Measurements from ENCODE around the gene DAPK1. TPM values are rescaled to one million over a fixed set of nuclear protein-coding genes. Genes with fewer than 3 reads are reported as not detected.
A peak's percentile ranks its signal among the peaks of the same experiment; 100 is the strongest.

Gene DAPK1
- polyA plus RNA-seq, 2 of the 4 experiments (the other 2 are of a cell fraction): 55.2 to 67.2 TPM

DNA sequence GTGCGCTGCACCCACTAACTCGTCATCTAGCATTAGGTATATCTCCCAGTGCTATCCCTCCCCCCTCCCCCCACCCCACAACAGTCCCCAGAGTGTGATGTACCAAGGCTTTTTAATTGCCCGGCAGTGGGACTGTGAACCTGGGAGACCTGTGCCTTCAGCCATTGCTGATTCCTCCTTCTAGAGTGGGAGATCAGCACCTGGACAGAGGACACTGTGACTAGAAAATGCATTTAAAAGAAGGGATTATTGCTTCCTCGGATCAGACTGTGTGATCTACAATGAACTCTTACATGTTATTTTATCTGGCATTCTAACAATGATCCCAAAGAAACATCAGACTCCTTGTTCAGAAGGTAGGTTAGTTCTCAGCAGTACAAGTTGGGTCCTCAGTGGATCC, 254.2 kb downstream of the DAPK1 start:
- ATAC-seq: no peak
- ChIA-PET CTCF (no interaction called here), POLR2A (no interaction called here)
- no peak overlapping the region for H3K4me3 ChIP-seq
- WGBS (ENCODE audit: missing lambda C conversion rate): 80% methylated on average over 3 of the region's 4 CpGs
- no peak for TF ChIP-seq RFX5 (IDR thresholded peaks at IDR 0.05)
- TF ChIP-seq, protein P1, sequence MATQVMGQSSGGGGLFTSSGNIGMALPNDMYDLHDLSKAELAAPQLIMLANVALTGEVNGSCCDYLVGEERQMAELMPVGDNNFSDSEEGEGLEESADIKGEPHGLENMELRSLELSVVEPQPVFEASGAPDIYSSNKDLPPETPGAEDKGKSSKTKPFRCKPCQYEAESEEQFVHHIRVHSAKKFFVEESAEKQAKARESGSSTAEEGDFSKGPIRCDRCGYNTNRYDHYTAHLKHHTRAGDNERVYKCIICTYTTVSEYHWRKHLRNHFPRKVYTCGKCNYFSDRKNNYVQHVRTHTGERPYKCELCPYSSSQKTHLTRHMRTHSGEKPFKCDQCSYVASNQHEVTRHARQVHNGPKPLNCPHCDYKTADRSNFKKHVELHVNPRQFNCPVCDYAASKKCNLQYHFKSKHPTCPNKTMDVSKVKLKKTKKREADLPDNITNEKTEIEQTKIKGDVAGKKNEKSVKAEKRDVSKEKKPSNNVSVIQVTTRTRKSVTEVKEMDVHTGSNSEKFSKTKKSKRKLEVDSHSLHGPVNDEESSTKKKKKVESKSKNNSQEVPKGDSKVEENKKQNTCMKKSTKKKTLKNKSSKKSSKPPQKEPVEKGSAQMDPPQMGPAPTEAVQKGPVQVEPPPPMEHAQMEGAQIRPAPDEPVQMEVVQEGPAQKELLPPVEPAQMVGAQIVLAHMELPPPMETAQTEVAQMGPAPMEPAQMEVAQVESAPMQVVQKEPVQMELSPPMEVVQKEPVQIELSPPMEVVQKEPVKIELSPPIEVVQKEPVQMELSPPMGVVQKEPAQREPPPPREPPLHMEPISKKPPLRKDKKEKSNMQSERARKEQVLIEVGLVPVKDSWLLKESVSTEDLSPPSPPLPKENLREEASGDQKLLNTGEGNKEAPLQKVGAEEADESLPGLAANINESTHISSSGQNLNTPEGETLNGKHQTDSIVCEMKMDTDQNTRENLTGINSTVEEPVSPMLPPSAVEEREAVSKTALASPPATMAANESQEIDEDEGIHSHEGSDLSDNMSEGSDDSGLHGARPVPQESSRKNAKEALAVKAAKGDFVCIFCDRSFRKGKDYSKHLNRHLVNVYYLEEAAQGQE (IDR thresholded peaks at IDR 0.05): peak; percentile 51; the same call in 1 of the 2 replicates
- no peak overlapping the region for H3K4me2 ChIP-seq
- 0 out of 3 replicates have a peak, but pooled peaks cover 3% of the 10 kb centered on the region for H3K9me3 ChIP-seq
- no peak for DNase-seq (ENCODE audit: low read depth in 1 of 2, low spot score in 1 of 2)
- no peak for FAIRE-seq
- H3K27ac ChIP-seq: no peak overlapping the region
- no peaks in the 10 kb centered on the region for H3K4me1 ChIP-seq

DNA sequence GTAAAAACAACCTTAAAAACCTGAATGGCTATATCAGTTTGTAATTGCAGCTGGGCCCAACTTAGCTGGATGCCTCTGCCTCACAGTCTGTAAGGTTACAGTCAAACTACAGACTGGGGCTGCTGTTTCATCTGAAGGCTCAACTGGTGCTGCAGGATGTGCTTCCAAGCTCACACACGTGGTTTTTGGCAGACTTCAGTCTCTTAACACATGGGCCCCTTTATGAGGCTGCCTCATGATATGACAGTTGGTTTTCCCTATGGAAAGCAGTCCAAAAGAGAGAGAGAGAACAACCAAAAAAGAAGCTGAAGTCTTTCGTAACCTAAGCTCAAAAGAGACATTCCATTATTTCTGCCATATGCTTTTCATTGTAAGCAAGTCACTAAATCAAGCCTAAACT, 255.6 kb downstream of the DAPK1 start:
- TF ChIP-seq EHMT2 (IDR thresholded peaks at IDR 0.05; ENCODE audit: low read depth) (no peak), POLR2A (IDR thresholded peaks at IDR 0.05; ENCODE audit: low read length) (no peak), SREBF2 (IDR thresholded peaks at IDR 0.05) (no peak), HEYL (CRISPR knock-in tag; IDR thresholded peaks at IDR 0.05) (no peak), MAZ (IDR thresholded peaks at IDR 0.05; ENCODE audit: borderline replicate concordance, low read depth, low read length) (no peak), FOSL2 (IDR thresholded peaks at IDR 0.05) (no peak), FOSL2 (CRISPR knock-in tag; IDR thresholded peaks at IDR 0.05) (no peak), KDM1A (IDR thresholded peaks at IDR 0.05; ENCODE audit: low read depth) (no peak), SMC3 (IDR thresholded peaks at IDR 0.05) (no peak), RFX5 (IDR thresholded peaks at IDR 0.05) (no peak), JUN (IDR thresholded peaks at IDR 0.05) (no peak)
- TF ChIP-seq, protein P2, sequence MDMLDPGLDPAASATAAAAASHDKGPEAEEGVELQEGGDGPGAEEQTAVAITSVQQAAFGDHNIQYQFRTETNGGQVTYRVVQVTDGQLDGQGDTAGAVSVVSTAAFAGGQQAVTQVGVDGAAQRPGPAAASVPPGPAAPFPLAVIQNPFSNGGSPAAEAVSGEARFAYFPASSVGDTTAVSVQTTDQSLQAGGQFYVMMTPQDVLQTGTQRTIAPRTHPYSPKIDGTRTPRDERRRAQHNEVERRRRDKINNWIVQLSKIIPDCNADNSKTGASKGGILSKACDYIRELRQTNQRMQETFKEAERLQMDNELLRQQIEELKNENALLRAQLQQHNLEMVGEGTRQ (IDR thresholded peaks at IDR 0.05): no peak
- TF ChIP-seq, protein P3, sequence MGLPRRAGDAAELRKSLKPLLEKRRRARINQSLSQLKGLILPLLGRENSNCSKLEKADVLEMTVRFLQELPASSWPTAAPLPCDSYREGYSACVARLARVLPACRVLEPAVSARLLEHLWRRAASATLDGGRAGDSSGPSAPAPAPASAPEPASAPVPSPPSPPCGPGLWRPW (IDR thresholded peaks at IDR 0.05): no peak
- no peak for ATAC-seq
- Histone ChIP-seq H3K4me2 (no peak overlapping the region), H3K4me1 (no peaks in the 10 kb centered on the region), H3K4me3 (no peak overlapping the region), H3K27ac (no peak overlapping the region), H3K9me3 (0 out of 3 replicates have a peak, but pooled peaks cover 3% of the 10 kb centered on the region)
- POLR2A ChIA-PET: no interaction called here
- CTCF ChIA-PET: interaction anchor here (0.6 to 1.1 kb wide), 2 partner anchors 9 to 56 kb away, joined by 3 read pairs; no protein-coding TSS in a partner anchor
- DNase-seq (ENCODE audit: low read depth in 1 of 2, low spot score in 1 of 2): no peak
- peak; percentile 68 for FAIRE-seq
- 37% methylated on average over 2 of the region's 2 CpGs for WGBS (ENCODE audit: missing lambda C conversion rate)

Small RNA genes lying within 50 kb of the gene (small RNA-seq; reads per million reads assigned to genes)
- 0 to 10.5 (median 3.5) reads per million in 6 experiments for gene AL161787.1

Other genes with a start within 250 kb of the DAPK1 start
- 666 and 725 TPM in 2 replicates for gene CTSL, start 228.3 kb downstream of the DAPK1 start, polyA plus RNA-seq (2011; rRNA removed)
- 546 to 902 TPM (median 660 TPM) in 3 replicates for gene CTSL, start 228.3 kb downstream of the DAPK1 start, polyA plus RNA-seq (2017; fragmentation: RNase III; extraction: RNeasy Plus Mini Kit Qiagen cat#74134 plus additional on column Dnase treatment)

Measured in A549 (cell line).